OCI-LY7 (cell line): ENCODE measurements around the gene CD247. TPM values are rescaled to one million over a fixed set of nuclear protein-coding genes. Genes with fewer than 3 reads are reported as not detected.

Source experiments
- BruUV-seq: library from RNA; stranded (reverse); fragments of 400-500 nt; replicated peaks from 2 replicates; lab custom pipeline; 2021; lab: Mats Ljungman, UMichigan
- CTCF ChIA-PET: fragments of 300-600 bp; sonication (Branson Sonifier 250); formaldehyde crosslinking; loops from one replicate; lab custom pipeline; 2022; ENCODE audit warnings: antibody characterized with exemption; ENCODE audit not compliant: unreplicated experiment; lab: Charles Lee
- POLR2A ChIA-PET: fragments of 300-600 bp; sonication (Branson Sonifier 250); formaldehyde crosslinking; loops from one replicate; lab custom pipeline; 2022; ENCODE audit warnings: antibody characterized with exemption; lab: Charles Lee
- DNase-seq: peaks from one replicate; pipeline ENCODE4 v3.0.0-alpha.2; 2015; ENCODE audit warnings: low spot score
- H2AFZ ChIP-seq: fragments of 200-600 bp; sonication (generic), shearing (Covaris generic); 2 replicates; pipeline ENCODE4 v1.6.1; 2014; ENCODE audit warnings: mild to moderate bottlenecking, antibody characterized with exemption, low read length, moderate library complexity
- H3K27ac ChIP-seq: fragments of 200-600 bp; sonication (generic); 2 replicates; pipeline ENCODE4 v1.5.1; 2014; ENCODE audit warnings: mixed run types, low read depth, mild to moderate bottlenecking, moderate library complexity, low read length, inconsistent platforms; ENCODE audit not compliant: poor library complexity, severe bottlenecking
- H3K36me3 ChIP-seq: fragments of 200-600 bp; sonication (generic); 2 replicates; pipeline ENCODE4 v1.6.1; 2014; ENCODE audit warnings: mild to moderate bottlenecking, antibody characterized with exemption, low read length, moderate library complexity, mixed read lengths; ENCODE audit not compliant: insufficient read depth
- H3K4me1 ChIP-seq: fragments of 200-600 bp; sonication (generic); 2 replicates; pipeline ENCODE4 v1.5.1; 2014; ENCODE audit warnings: mild to moderate bottlenecking, low read length; ENCODE audit not compliant: insufficient read depth, poor library complexity, severe bottlenecking
- H3K4me2 ChIP-seq: fragments of 200-600 bp; sonication (generic); 2 replicates; pipeline ENCODE4 v1.6.1; 2014; ENCODE audit warnings: mild to moderate bottlenecking, low read length
- H3K4me3 ChIP-seq: fragments of 200-600 bp; sonication (generic); 2 replicates; pipeline ENCODE4 v1.5.1; 2014; ENCODE audit warnings: mild to moderate bottlenecking, low read depth, low read length; ENCODE audit not compliant: poor library complexity, severe bottlenecking
- H3K79me2 ChIP-seq: fragments of 200-600 bp; sonication (generic); 2 replicates; pipeline ENCODE4 v1.6.1; 2016; ENCODE audit warnings: low read depth, mild to moderate bottlenecking, low read length, moderate library complexity, mixed read lengths; ENCODE audit not compliant: insufficient read depth
- H3K9me2 ChIP-seq: fragments of 200-600 bp; sonication (generic); 2 replicates; pipeline ENCODE4 v1.6.1; 2016; ENCODE audit warnings: mild to moderate bottlenecking, low read length, mixed read lengths; ENCODE audit not compliant: insufficient read depth
- H3K9me3 ChIP-seq: fragments of 200-600 bp; sonication (generic); 2 replicates; pipeline ENCODE4 v1.6.1; 2014; ENCODE audit warnings: mild to moderate bottlenecking, mixed run types, low read length, mixed read lengths
- H4K20me1 ChIP-seq: fragments of 200-600 bp; sonication (generic); 2 replicates; pipeline ENCODE4 v1.6.1; 2014; ENCODE audit warnings: mild to moderate bottlenecking, antibody characterized with exemption, low read length, moderate library complexity, mixed read lengths; ENCODE audit not compliant: insufficient read depth
- EZH2phosphoT487 ChIP-seq: fragments of 200-600 bp; sonication (generic); IDR thresholded peaks from 2 replicates; pipeline ENCODE4 v1.6.1; 2018; ENCODE audit warnings: low read depth, borderline replicate concordance, mild to moderate bottlenecking, mixed run types, antibody characterized with exemption, low read length, moderate library complexity, mixed read lengths
- intact Hi-C: fragments of 100-400 bp; cut with micrococcal nuclease; formaldehyde crosslinking; loops from one replicate; pipeline ENCODE4 v1.10.0; 2022; ENCODE audit not compliant: unreplicated experiment
- total RNA-seq, 2 experiments: library from RNA; depleted of rRNA in 1 of 2; stranded (reverse); fragments of >200 nt in 1 of 2; shearing (Covaris generic) in 1 of 2; gene quantifications; 2 replicates each; pipeline ENCODE4 v1.2.3, GENCODE V29; 2014 to 2022
- TF ChIP-seq, protein P1 (sequence below): fragments of 200-600 bp; sonication (generic); conservative IDR thresholded peaks from 2 replicates; pipeline ENCODE4 v1.5.1; 2014; ENCODE audit warnings: mild to moderate bottlenecking, antibody characterized with exemption, low read length, moderate library complexity, mixed read lengths

The CD247 gene
- total RNA-seq, 2 experiments from 2014 or later: 1.6 to 2.2 TPM

DNA sequence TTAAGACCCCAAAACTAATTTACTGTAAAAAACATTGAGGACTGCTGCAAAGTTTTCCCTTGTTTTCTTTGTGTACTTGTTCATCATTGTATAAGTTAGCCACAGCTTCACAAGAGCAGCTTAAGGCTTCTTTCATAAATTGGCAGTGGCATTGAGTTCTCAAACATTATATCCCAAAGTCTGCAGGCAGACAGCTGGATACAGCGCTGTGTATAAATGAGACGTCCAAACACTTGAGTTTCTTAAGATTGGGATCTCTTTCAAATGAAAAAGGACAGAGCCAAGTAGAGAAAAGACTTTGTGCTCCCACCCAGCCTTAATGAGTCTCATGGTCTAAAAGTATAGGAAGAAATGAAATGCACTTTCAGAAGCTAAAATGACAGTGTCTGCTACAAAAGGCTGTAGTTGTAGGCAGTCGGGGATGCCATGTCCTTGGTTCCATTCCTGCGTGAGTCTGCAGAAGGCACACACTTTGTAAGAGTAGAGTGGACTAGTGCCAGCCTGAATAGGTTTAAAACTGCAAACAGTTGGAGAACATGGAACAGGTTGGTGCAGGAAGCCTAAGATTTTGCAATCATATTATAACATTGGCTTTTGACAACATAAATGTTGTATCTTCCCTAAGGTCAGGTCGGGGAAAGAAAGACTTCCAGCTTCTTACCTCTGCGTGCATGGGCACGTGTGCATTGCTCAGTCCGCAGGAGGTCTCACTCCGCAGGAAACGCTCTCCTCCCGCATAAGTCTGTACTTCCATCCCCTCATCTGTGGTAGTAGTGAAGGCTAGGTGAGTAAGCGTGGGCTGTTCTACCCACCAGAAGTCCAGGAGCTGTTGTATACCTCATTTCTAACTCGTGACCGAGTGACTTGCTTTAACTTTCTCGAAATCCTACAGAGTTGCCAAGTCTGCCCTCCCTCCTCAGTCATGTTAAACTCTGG, 94.4 kb downstream of the CD247 start:
- Histone ChIP-seq H3K9me2 (no peaks in the 10 kb centered on the region), H2AFZ (no peak overlapping the region), H3K27ac (no peak overlapping the region), H3K36me3 (peaks cover 19% of the 10 kb centered on the region), H3K79me2 (no peaks in the 10 kb centered on the region), H3K4me3 (no peak overlapping the region), H3K4me2 (no peak overlapping the region), H3K4me1 (peaks cover 8% of the 10 kb centered on the region), H4K20me1 (no peaks in the 10 kb centered on the region), H3K9me3 (no peaks in the 10 kb centered on the region)
- ChIA-PET CTCF (no interaction called here), POLR2A (interaction anchor here (0.8 kb wide), 1 partner anchor 15 kb away, joined by 3 read pairs; no protein-coding TSS in a partner anchor)
- intact Hi-C loops: no loop called here
- no TSS peak for BruUV-seq
- DNase-seq: no peak
- TF ChIP-seq, protein P1, sequence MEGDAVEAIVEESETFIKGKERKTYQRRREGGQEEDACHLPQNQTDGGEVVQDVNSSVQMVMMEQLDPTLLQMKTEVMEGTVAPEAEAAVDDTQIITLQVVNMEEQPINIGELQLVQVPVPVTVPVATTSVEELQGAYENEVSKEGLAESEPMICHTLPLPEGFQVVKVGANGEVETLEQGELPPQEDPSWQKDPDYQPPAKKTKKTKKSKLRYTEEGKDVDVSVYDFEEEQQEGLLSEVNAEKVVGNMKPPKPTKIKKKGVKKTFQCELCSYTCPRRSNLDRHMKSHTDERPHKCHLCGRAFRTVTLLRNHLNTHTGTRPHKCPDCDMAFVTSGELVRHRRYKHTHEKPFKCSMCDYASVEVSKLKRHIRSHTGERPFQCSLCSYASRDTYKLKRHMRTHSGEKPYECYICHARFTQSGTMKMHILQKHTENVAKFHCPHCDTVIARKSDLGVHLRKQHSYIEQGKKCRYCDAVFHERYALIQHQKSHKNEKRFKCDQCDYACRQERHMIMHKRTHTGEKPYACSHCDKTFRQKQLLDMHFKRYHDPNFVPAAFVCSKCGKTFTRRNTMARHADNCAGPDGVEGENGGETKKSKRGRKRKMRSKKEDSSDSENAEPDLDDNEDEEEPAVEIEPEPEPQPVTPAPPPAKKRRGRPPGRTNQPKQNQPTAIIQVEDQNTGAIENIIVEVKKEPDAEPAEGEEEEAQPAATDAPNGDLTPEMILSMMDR: no peak

DNA sequence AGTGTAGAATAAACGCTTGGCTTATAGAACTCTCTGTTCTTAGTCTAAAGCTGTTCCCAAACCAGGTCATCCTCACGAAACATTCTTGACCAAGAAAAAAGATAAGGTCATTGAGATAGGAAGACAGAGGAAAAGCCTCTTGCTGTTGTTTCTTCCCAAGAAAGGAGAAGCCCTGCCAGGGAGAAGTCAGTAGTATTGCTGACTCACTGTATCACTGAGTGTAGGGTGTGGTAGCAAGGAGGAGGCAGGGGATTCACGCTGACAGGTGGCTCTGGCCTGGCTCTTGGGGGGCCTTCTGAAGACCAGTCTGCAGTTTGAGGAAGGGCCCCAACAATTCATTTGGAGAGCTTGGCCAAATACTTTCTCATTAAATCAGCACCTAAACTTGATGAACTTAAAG, 97.8 kb downstream of the CD247 start:
- Histone ChIP-seq H3K4me2 (no peak overlapping the region), H3K4me1 (peaks cover 14% of the 10 kb centered on the region), H4K20me1 (peaks cover 6% of the 10 kb centered on the region; the same call in 1 of the 2 replicates), H2AFZ (no peak overlapping the region), H3K9me2 (no peaks in the 10 kb centered on the region), H3K79me2 (no peaks in the 10 kb centered on the region), H3K9me3 (no peaks in the 10 kb centered on the region), H3K27ac (no peak overlapping the region), H3K4me3 (no peak overlapping the region), H3K36me3 (peaks cover 49% of the 10 kb centered on the region)
- ChIA-PET CTCF (no interaction called here), POLR2A (interaction anchor here (1.2 kb wide), 1 partner anchor 27 kb away, joined by 3 read pairs; no protein-coding TSS in a partner anchor)
- no TSS peak for BruUV-seq
- no peak for TF ChIP-seq EZH2phosphoT487
- TF ChIP-seq, protein P1: no peak
- DNase-seq: no peak
- intact Hi-C loops: no loop called here

DNA sequence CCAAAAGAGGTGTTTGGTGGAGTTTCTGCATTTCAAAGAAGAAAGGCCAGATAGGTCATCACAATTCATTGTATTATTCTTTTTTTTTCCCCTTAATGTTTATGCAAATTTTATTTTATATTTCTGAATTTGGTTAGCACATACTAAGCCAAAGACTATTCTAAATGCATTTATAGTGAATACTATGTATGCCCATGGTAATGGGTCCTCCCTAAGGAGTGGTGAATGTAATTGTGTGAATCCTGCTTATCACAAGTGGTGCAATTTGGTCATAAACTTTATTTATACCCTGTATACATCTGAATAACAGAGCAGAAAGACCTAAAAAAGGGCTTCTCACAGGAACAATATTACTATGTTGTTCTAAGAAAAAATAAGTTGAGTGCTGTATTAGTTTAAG, 99.1 kb downstream of the CD247 start:
- Histone ChIP-seq H3K4me2 (no peak overlapping the region), H2AFZ (no peak overlapping the region), H3K9me3 (no peaks in the 10 kb centered on the region), H3K79me2 (no peaks in the 10 kb centered on the region), H3K27ac (no peak overlapping the region), H3K9me2 (no peaks in the 10 kb centered on the region), H3K4me3 (no peak overlapping the region), H3K4me1 (peaks cover 14% of the 10 kb centered on the region), H3K36me3 (peaks cover 62% of the 10 kb centered on the region), H4K20me1 (peaks cover 6% of the 10 kb centered on the region; the same call in 1 of the 2 replicates)
- DNase-seq: no peak
- TF ChIP-seq, protein P1: no peak
- TF ChIP-seq EZH2phosphoT487: no peak
- ChIA-PET CTCF (no interaction called here), POLR2A (interaction anchor here (0.9 to 1.4 kb wide), 2 partner anchors 10 to 58 kb away, joined by 4 read pairs; no protein-coding TSS in a partner anchor)
- no TSS peak for BruUV-seq
- intact Hi-C loops: no loop called here
